Measurements from ENCODE around the gene THBS4. TPM values are rescaled to one million over a fixed set of nuclear protein-coding genes. Genes with fewer than 3 reads are reported as not detected.

Gene THBS4
- total RNA-seq, 1 donor from 2014 or later: 8.8 TPM

GRCh38 chr5:80048084-80048780, 13.1 kb downstream of the THBS4 start:
- no peak for DNase-seq (ENCODE audit: extremely low spot score, unreplicated experiment)
- H3K36me3 Mint-ChIP-seq: no peaks in the 10 kb centered on the region
- no peak overlapping the region for H3K27ac Mint-ChIP-seq
- no peak overlapping the region for H3K4me3 Mint-ChIP-seq
- peaks cover 6% of the 10 kb centered on the region for H3K4me1 Mint-ChIP-seq (ENCODE audit: unreplicated experiment)
- no peaks in the 10 kb centered on the region for H3K9me3 Mint-ChIP-seq
- H3K27me3 Mint-ChIP-seq: peaks cover 35% of the 10 kb centered on the region
- no peak for TF ChIP-seq CTCF (conservative IDR thresholded peaks at IDR 0.05)

DNA sequence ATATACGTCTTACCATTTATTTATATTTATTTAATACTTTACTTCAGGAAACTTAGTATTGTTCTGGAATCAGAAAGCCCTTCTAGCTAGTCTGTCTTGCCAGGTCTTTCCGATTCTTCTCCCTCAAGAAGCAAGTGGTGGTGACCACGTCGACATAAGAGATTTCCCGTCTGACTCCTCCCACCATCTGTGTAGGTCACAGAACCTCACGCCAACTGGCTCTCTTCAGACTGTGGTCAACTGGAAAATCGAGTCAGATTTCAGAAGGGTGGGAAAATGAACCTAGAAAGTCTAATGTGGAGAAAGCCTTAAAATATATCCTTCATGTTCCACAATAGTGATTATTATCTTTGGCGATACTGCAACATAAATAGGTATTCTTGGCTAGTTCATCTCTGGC, 17.3 kb downstream of the THBS4 start:
- H3K27ac Mint-ChIP-seq: no peak overlapping the region
- no peak for TF ChIP-seq CTCF (conservative IDR thresholded peaks at IDR 0.05)
- peaks cover 15% of the 10 kb centered on the region for H3K4me1 Mint-ChIP-seq (ENCODE audit: unreplicated experiment)
- no peak overlapping the region for H3K4me3 Mint-ChIP-seq
- H3K27me3 Mint-ChIP-seq: peaks cover 26% of the 10 kb centered on the region
- no peaks in the 10 kb centered on the region for H3K9me3 Mint-ChIP-seq
- no peaks in the 10 kb centered on the region for H3K36me3 Mint-ChIP-seq
- no peak for DNase-seq (ENCODE audit: extremely low spot score, unreplicated experiment)

DNA sequence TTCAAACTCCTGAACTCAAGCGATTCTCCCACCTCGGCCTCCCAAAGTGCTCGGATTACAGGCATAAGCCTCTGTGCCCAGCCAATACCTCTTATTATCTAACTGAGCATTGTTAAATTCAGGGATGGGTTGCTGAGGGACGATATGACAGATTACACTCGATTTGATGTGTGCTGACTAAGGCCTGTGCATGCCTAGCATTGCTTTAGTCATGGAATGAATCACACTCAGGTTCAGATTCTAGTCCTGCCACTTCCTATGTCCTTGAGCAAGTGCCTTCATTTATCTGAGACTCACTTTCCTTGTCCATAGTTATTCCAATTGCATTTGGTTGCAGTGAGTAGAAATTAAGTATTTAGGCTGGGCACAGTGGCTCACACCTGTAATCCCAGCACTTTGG, 19.5 kb downstream of the THBS4 start:
- H3K27ac Mint-ChIP-seq: no peak overlapping the region
- H3K4me3 Mint-ChIP-seq: no peak overlapping the region
- no peaks in the 10 kb centered on the region for H3K9me3 Mint-ChIP-seq
- no peak for DNase-seq (ENCODE audit: extremely low spot score, unreplicated experiment)
- H3K4me1 Mint-ChIP-seq (ENCODE audit: unreplicated experiment): peaks cover 9% of the 10 kb centered on the region
- no peaks in the 10 kb centered on the region for H3K36me3 Mint-ChIP-seq
- no peak for TF ChIP-seq CTCF (conservative IDR thresholded peaks at IDR 0.05)
- H3K27me3 Mint-ChIP-seq: peaks cover 20% of the 10 kb centered on the region

- Mint-ChIP-seq H3K4me1 (ENCODE audit: unreplicated experiment) (peaks cover 9% of the 10 kb centered on the region), H3K4me3 (peak overlapping the region; percentile 62), H3K9me3 (no peaks in the 10 kb centered on the region), H3K27me3 (peaks cover 11% of the 10 kb centered on the region), H3K27ac (peak overlapping the region; percentile 40), H3K36me3 (no peaks in the 10 kb centered on the region)
- TF ChIP-seq CTCF (conservative IDR thresholded peaks at IDR 0.05): no peak
- DNase-seq (ENCODE audit: extremely low spot score, unreplicated experiment): no peak
Measured at GRCh38 chr5:80055491-80056170, 20.5 kb downstream of the THBS4 start.

DNA sequence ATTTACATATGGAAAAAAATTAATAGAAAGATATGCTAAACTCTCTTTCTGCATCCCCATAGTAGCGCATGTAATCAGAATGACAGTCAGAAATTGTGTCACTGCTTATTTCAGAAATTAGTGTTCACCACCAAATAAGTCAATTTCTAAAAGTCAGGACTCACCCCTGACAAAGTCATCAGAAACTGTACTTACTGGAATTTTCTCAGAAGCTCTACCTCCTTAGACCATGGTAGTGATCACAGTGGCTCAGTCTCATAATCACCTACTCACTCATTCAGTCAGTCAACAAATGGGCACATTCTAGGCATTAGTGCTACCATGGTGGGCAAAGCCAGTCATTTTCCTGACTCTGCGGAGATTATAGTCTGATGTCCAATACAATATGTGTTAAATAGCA, 22.0 kb downstream of the THBS4 start:
- no peak overlapping the region for H3K27ac Mint-ChIP-seq
- H3K36me3 Mint-ChIP-seq: no peaks in the 10 kb centered on the region
- H3K9me3 Mint-ChIP-seq: no peaks in the 10 kb centered on the region
- peaks cover 19% of the 10 kb centered on the region for H3K4me1 Mint-ChIP-seq (ENCODE audit: unreplicated experiment)
- no peak for DNase-seq (ENCODE audit: extremely low spot score, unreplicated experiment)
- H3K4me3 Mint-ChIP-seq: no peak overlapping the region
- H3K27me3 Mint-ChIP-seq: peaks cover 3% of the 10 kb centered on the region
- TF ChIP-seq CTCF (conservative IDR thresholded peaks at IDR 0.05): no peak
